GM19043 (cell line): ENCODE measurements around the gene SFXN4.
"Not testable (repeated sequence)": the region's sequence is repeated elsewhere in the genome, so short reads cannot be mapped to it uniquely, and the experiment has no call there.

Source experiments
- ATAC-seq: cut with Tn5 transposase; IDR thresholded peaks from one replicate; pipeline ENCODE4 v1.9.1; 2021; ENCODE audit warnings: low read depth; ENCODE audit not compliant: unreplicated experiment

SFXN4 gene

GRCh38 chr10:119149157-119149556 is 16.4 kb downstream of the SFXN4 start:
- ATAC-seq: no peak

GRCh38 chr10:119143657-119144056 is 21.9 kb downstream of the SFXN4 start:
- no peak for ATAC-seq

GRCh38 chr10:119140603-119141245 is 24.8 kb downstream of the SFXN4 start:
- no peak for ATAC-seq

- no peak for ATAC-seq
These were observed 25.9 kb downstream of the SFXN4 start for GRCh38 chr10:119139464-119140067.

- ATAC-seq: no peak
These were observed 26.9 kb downstream of the SFXN4 start for GRCh38 chr10:119138346-119139306.

GRCh38 chr10:119137878-119138277 is 27.6 kb downstream of the SFXN4 start:
- not testable (repeated sequence) for ATAC-seq

- no peak for ATAC-seq
These were observed 29.4 kb downstream of the SFXN4 start for GRCh38 chr10:119136084-119136483.

- ATAC-seq: no peak
These were observed 30.0 kb downstream of the SFXN4 start for GRCh38 chr10:119135513-119135881.

GRCh38 chr10:119133949-119134348 is 31.6 kb downstream of the SFXN4 start:
- no peak for ATAC-seq

- ATAC-seq: no peak
These were observed 32.8 kb downstream of the SFXN4 start for GRCh38 chr10:119132521-119133345.

GRCh38 chr10:119131512-119132240 is 33.8 kb downstream of the SFXN4 start:
- ATAC-seq: peak; percentile 61

GRCh38 chr10:119129721-119130120 is 35.8 kb downstream of the SFXN4 start:
- no peak for ATAC-seq

GRCh38 chr10:119125942-119126341 is 39.6 kb downstream of the SFXN4 start:
- no peak for ATAC-seq

- ATAC-seq: no peak
These were observed 44.6 kb downstream of the SFXN4 start for GRCh38 chr10:119120875-119121274.

GRCh38 chr10:119120413-119120867 is 45.1 kb downstream of the SFXN4 start:
- peak; percentile 87 for ATAC-seq

- ATAC-seq: no peak
These were observed 46.1 kb downstream of the SFXN4 start for GRCh38 chr10:119119400-119119799.

- ATAC-seq: no peak
These were observed 47.3 kb downstream of the SFXN4 start for GRCh38 chr10:119118231-119118630.

- ATAC-seq: no peak
These were observed 49.1 kb downstream of the SFXN4 start for GRCh38 chr10:119116326-119116951.

- no peak for ATAC-seq
These were observed 49.6 kb downstream of the SFXN4 start for GRCh38 chr10:119115926-119116325.
